GM18858 (cell line): ENCODE measurements around the gene TP53.
A peak's percentile ranks its signal among the peaks of the same experiment; 100 is the strongest.

Source experiments
- ATAC-seq: cut with Tn5 transposase; IDR thresholded peaks from one replicate; pipeline ENCODE4 v1.9.1; 2021; ENCODE audit not compliant: unreplicated experiment

Gene TP53

GRCh38 chr17:7707446-7707845 lies 20.2 kb upstream of the TP53 start:
- ATAC-seq: no peak

- no peak for ATAC-seq
Measured at GRCh38 chr17:7706631-7707354, 19.5 kb upstream of the TP53 start.

GRCh38 chr17:7705269-7706255 lies 18.3 kb upstream of the TP53 start:
- no peak for ATAC-seq

DNA sequence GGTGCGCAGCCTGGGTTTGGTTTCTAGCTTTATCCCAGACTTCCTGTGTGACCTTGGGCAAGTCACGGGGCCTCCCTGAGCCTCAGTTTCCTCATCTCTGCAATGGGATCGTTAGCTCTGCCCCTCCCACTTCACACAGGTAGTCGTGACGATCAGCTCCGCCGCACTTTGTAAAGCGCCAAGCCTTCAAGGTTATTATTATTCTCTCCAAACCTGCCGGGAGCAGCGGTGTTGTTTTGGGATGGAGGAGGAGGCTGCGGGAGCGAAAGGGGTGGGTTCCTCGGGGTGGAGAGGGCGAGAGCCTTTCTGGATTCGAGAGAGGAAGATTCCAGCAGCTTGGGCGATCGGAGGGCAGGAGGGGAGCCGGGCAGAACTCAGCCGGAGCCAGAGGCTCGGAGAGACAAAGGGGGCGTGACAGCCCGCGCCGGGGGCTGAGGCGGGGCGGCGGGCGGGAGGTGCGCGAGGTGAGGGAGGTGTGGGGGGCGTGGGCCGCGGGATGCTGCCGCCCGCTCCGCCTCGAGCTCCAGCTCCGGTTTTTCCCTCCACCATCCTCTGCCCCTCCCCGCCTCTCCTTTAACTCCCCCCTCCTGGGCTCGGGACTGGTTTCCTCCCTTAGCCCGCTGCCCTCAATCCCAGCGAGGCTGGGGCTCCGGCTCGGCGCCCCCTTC lies 17.4 kb upstream of the TP53 start, which contains the start of gene EFNB3:
Gene EFNB3 (plus strand): TSS at position 602 of the 668 bp plus-strand sequence. CDS start 397 bp downstream, outside the sequence.
- no peak for ATAC-seq

DNA sequence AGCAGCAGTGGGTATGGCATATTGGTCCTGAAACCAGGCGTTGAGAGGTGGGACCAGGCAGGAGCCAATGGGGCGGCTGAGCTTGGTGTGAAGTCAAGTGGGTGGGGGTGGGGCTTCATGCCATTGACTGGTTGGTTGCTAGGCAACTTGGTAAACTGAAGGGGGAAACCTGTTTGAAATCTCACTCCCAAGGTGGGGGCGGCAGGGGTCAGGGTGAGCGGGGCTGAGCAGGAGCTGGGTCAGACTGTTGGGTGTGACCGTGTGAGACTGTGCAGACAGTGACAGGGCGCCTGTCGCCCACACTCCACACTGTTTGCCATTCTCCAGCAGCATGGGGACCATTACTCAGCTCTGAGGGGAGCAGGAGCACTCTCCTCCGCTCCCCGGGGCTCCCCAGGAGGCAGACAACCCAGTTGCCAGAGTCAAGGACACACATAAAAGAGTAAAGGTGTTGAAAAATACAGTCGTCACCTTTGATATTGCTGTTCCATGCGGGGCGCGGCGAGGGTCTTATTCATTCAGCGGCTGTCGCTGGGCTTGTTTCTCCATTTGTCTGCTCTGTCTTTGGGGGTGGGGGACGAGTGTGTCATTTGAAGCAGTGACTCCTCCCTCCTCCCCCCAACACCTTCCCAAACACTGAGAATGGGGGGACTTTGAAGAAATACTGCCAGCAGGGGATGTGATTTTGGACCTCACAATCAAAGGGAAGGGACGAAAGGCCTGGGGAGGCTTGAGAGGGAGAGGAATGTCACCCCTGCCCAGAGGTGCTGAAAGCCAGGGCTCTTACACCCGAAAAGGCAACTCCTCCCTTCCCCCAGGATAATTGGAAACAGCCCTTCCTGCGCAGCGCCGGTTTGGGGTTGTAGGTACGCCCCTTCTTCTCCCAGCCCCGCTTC lies 16.5 kb upstream of the TP53 start:
- ATAC-seq: no peak

DNA sequence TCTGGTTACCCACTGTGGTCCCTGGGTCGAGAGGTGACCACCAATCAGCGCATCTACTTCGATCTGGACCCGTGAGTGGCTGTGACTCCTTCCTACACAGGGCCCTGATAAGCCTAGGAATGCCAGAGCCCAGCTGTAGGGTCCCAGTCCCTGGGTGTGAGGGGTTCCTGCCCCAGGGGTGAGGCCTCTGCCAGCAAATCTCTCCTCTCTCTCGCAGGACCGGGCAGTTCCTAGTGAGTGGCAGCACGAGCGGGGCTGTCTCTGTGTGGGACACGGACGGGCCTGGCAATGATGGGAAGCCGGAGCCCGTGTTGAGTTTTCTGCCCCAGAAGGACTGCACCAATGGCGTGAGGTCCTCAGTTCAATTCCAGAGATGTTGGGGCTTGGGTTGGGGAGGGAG lies 15.5 kb upstream of the TP53 start:
- no peak for ATAC-seq

GRCh38 chr17:7701681-7702080 lies 14.4 kb upstream of the TP53 start:
- ATAC-seq: no peak

GRCh38 chr17:7700510-7700909 lies 13.2 kb upstream of the TP53 start:
- ATAC-seq: no peak

DNA sequence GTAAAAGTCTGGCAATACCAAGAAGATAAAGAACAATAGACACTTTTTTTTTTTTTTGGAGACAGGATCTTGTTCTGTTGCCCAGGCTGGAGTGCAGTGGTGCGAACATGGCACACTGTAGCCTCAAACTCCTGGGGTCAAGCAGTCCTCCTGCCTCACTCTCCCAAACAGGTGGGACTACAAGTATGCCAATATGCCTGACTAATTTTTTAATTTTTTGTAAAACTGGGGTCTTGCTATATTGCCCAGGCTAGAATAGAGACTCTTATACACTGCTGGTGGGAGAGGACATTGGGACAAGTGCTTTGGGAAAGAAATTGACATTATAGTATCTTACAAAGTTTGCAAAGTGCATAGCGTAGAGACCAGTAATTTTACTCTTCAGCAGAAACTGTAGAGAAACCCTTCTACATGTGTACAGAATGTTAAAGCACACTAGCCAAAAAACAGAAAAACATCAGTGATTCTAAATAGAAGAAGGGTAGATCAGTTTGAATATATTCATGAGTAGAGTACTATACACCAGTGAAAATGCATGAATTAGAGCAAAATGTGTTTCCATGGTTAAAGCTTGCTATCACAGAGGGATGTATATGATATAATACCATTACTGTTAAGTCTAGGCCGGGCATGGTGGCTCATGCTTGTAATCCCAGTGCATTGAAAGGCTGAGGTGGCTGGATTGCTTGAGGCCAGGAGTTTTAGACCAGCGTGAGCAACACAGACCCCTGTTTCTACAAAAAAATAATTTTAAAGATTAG lies 10.7 kb upstream of the TP53 start:
- ATAC-seq: no peak

DNA sequence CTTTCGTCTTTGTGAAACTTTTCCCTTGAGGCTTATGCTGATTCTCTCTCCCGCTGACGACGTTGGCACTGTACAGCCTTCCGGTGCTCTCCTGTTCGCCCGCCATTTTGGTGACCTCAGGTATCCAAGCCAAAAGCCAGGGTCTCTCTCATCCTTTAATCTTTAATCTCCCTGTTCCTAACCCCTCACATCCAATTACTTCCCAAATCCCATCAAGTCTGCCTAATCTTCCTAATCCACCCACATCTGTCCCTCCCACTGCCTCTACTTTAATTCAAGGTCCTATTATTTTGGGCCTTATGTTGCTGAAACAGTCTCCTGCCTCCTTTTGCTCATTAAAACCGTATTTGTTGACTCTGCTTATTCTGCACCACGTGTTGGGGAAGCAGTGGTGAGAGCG lies 8.3 kb upstream of the TP53 start:
- no peak for ATAC-seq

- ATAC-seq: no peak
Measured at GRCh38 chr17:7688808-7689316, 1.6 kb upstream of the TP53 start.

- peak; percentile 53 for ATAC-seq
Measured at GRCh38 chr17:7687908-7688807, 868 bp upstream of the TP53 start, which contains the start of gene WRAP53. WRAP53 (plus strand) TSS chr17:7688477; CDS start chr17:7688649, 172 bp downstream.

DNA sequence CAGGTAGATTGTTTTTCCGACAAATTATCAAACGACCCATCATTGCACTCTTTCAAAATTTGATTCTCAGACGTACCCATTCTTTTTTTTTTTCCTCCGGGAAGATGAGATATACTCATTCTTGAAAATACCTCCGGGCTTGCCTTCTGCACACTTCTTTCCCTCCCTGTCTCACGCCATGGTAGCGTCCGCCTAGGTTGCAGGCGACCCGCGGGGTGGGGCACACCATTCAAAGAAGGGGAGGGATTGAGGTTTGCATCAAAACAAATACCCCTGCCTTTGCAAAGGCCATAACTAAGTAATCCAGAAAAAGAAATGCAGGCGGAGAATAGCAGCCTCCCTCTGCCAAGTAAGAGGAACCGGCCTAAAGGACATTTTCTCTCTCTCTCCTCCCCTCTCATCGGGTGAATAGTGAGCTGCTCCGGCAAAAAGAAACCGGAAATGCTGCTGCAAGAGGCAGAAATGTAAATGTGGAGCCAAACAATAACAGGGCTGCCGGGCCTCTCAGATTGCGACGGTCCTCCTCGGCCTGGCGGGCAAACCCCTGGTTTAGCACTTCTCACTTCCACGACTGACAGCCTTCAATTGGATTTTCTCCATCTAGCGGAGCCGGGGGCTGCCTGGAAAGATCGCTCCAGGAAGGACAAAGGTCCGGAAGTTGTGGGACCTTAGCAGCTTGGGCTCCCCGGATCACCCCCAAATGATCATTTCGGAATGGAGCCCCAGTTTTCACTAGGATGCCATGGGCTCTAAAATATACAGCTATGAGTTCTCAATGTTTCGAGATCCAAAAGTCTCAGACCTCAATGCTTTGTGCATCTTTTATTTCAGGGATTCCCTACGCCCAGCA lies 843 bp downstream of the TP53 start:
- peak; percentile 42 for ATAC-seq

- ATAC-seq: peak; percentile 40
Measured at GRCh38 chr17:7685533-7686221, 1.6 kb downstream of the TP53 start.

GRCh38 chr17:7684851-7685532 lies 2.3 kb downstream of the TP53 start:
- ATAC-seq: no peak

DNA sequence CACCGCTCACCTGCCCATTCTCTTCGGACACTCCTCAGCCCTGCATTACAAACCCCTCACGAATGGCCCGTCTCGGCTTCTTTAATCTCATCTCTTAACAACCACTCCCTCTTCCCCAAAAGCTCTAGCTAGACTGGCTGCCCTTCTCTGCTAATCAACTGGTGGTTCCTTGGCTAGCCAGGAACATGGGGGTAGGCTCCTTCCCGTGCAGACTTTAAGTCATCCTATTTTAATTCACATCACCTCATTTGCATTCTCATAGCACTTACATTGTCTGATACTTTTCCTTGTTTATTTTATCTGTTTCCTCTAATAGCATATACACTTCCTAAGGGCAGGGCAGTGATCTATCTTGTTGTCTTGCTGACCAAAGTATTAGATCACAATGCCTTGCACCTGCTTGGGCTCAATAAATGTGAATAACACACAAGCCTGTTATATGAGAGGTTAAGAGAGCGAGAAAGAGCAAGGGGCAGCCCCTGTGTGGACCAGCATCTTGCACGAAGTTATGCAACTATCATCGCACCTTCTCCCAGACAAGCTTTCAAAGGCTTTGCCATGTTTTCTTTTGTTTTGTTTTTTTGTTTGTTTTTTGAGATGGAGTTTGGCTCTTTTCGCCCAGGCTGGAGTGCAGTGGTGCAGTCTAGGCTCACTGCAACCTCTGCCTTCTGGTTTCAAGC lies 9.8 kb downstream of the TP53 start:
- ATAC-seq: no peak
